Activated CD4-positive, alpha-beta T cell treated with anti-CD3 and anti-CD28 coated beads for 24 hours (primary cell): ENCODE data around the gene PDCD1LG2.
A peak's percentile ranks its signal among the peaks of the same experiment; 100 is the strongest.
"Not testable (repeated sequence)": the region's sequence is repeated elsewhere in the genome, so short reads cannot be mapped to it uniquely, and the experiment has no call there.

Experiments
- DNase-seq, 2 donors: peaks; one replicate each; pipeline ENCODE4 v3.0.0-alpha.2; 2020; ENCODE audit warnings: low read depth in 2 of 2

Gene PDCD1LG2

GRCh38 chr9:5493679-5494511 is 16.4 kb upstream of the PDCD1LG2 start:
- no peak for DNase-seq

GRCh38 chr9:5494765-5495164 is 15.6 kb upstream of the PDCD1LG2 start:
- not testable (repeated sequence) for DNase-seq

GRCh38 chr9:5499157-5499556 is 11.2 kb upstream of the PDCD1LG2 start:
- DNase-seq: no peak

GRCh38 chr9:5499889-5500398 is 10.4 kb upstream of the PDCD1LG2 start:
- no peak for DNase-seq

GRCh38 chr9:5500441-5501235 is 9.7 kb upstream of the PDCD1LG2 start:
- DNase-seq: no peak

GRCh38 chr9:5502553-5502952 is 7.8 kb upstream of the PDCD1LG2 start:
- DNase-seq: no peak

- no peak for DNase-seq
Observed at GRCh38 chr9:5509573-5509972, 758 bp upstream of the PDCD1LG2 start.

GRCh38 chr9:5510989-5511388 is 658 bp downstream of the PDCD1LG2 start:
- no peak for DNase-seq

GRCh38 chr9:5511476-5511875 is 1.1 kb downstream of the PDCD1LG2 start:
- no peak for DNase-seq

GRCh38 chr9:5511935-5512580 is 1.7 kb downstream of the PDCD1LG2 start:
- no peak for DNase-seq

- no peak for DNase-seq
Observed at GRCh38 chr9:5512658-5513452, 2.5 kb downstream of the PDCD1LG2 start.

GRCh38 chr9:5513966-5514616 is 3.8 kb downstream of the PDCD1LG2 start:
- no peak for DNase-seq

- DNase-seq: no peak
Observed at GRCh38 chr9:5514617-5515260, 4.4 kb downstream of the PDCD1LG2 start.

- no peak for DNase-seq
Observed at GRCh38 chr9:5515261-5515650, 4.9 kb downstream of the PDCD1LG2 start.

- no peak for DNase-seq
Observed at GRCh38 chr9:5516453-5517220, 6.3 kb downstream of the PDCD1LG2 start.

- no peak for DNase-seq
Observed at GRCh38 chr9:5518171-5518936, 8.0 kb downstream of the PDCD1LG2 start.

GRCh38 chr9:5518937-5519319 is 8.6 kb downstream of the PDCD1LG2 start:
- DNase-seq: peak in 1 of 2 donors; percentile 32

- DNase-seq: no peak
Observed at GRCh38 chr9:5524090-5524489, 13.8 kb downstream of the PDCD1LG2 start.

- DNase-seq: no peak
Observed at GRCh38 chr9:5529683-5530221, 19.4 kb downstream of the PDCD1LG2 start.
